NCI-H774 (cell line): ENCODE results near the gene EFNA3.

ENCODE experiments used
- DNase-seq: peaks from one replicate; lab custom pipeline; 2025; lab: John Stamatoyannopoulos, UW

Gene EFNA3

DNA sequence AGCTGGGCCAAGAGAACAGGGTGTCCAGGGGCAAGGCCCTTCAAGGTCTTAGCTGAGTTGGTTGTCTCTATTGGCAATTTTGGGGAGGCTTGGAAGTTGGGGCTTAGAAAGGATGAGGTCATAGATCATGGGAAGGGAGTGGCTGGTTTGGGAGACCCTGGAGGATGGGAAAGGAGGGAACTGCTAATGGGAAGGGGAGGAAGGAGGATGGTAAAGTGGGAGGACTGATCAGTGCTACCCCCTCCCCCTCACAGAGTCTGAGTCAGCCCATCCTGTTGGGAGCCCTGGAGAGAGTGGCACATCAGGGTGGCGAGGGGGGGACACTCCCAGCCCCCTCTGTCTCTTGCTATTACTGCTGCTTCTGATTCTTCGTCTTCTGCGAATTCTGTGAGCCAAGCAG lies 10.0 kb upstream of the EFNA3 start:
- DNase-seq = no peak

DNA sequence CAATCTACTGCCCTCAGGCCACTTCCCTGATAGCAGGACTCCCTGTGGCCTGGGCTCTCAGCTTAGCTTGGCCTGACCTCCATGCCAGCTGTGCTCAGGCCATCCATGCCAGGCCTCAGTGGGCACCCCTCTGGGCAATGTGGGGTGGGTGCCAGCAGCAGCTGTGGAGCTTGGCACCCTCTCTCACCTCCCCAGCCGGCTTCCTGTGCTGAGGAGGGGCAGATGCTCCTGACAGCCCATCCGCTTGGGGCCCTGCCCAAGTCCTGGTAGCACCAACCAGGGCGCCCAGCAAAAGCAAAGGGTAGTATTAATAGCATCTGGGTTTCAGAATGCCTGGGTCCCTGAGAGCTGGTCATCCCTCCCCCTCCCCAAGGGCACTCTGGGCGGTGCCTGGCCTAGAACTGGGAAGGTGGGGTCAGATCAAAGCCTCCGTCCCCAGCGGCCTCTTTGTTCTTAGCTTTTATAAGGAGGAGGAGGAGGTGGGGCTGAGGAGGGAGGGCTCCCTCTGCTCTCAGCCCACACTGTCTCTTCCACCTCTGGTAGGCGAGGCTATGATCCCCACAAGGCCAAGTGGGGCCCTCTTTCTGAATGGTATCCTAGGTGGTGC lies 9.0 kb upstream of the EFNA3 start:
- no peak for DNase-seq

DNA sequence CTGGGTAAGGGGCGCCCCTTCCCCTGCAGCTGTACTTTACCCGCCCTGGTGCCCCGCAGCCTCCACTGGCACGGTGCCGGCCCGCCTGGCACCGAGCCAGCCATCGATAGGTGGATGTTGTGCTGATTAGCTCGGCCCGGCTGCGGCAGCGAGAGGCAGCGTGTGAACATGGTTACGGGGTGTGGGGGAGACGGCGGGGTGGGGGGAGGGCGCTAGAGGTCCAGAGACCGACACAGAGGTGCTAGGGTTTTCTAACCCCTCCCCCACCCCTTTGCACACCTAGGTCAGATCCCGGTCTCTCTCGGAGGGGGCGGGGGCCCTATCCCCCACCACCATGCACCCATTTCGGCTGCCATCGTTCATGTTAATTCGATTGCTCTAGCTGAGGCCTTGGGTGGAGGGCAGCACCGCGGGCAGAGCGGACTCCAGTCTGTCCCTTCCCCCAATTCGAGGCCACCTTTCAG lies 8.4 kb upstream of the EFNA3 start:
- DNase-seq = no peak

DNA sequence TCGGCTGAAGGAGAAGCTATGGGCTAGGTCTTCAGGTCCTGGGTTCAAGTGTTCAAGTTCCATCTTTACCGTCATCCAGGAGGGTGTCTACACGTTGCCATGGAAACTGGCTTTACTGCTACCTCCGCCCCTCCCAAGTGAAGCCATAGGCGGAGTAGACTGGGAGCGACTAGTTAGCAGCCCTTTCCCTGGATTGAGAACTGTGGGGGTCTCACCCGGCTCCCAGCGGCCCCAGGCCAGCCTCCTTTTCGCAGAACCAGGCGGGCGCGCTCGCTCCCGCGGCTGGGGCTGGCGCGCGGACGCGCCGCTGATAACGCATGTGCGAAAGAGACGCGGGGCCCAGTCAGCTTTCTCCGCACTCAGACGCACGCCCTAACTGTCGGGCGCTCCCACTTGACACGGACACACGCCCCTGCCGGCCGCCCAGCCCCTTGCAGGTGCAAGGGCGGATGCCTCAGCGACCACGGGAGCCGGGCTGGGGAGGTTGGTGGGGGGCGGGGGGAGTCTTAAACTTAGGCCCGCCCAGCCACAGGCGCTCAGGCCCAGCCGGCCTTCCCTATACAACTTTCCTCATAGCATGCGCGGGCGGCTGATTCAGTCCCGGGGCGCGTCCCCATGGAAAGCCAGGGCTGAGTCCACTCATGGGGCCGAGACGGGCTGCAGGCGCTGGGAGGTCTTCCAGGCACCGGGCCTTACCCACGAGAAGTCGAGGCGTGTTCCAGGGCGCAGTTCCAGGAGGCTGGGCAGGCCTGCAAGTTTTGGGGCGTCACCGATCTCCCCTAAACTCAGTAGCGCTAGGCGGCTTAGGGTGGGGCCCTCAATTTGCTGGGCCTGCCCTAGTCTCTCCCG lies 7.7 kb upstream of the EFNA3 start:
- peak; percentile 77 for DNase-seq

DNA sequence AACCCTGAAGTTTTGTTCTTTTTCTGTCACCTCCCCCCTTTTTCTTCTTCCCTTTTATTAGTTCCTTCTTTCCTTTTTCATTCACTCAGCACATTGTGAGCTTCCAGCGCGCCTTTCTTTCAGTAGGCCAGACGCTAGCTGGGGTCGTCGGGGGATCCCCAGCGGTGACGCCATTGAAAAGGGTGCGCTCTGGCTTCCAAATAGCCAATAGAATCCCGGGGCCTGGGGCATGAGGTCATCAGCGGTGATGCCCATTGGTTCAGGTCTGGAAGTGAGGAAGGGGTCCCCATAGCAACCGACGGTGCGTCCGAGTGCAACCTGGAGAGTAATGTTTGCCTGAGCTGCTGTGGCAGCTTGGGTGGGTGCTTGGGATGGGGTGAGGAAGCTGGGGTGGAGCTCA lies 6.9 kb upstream of the EFNA3 start:
- DNase-seq = no peak

DNA sequence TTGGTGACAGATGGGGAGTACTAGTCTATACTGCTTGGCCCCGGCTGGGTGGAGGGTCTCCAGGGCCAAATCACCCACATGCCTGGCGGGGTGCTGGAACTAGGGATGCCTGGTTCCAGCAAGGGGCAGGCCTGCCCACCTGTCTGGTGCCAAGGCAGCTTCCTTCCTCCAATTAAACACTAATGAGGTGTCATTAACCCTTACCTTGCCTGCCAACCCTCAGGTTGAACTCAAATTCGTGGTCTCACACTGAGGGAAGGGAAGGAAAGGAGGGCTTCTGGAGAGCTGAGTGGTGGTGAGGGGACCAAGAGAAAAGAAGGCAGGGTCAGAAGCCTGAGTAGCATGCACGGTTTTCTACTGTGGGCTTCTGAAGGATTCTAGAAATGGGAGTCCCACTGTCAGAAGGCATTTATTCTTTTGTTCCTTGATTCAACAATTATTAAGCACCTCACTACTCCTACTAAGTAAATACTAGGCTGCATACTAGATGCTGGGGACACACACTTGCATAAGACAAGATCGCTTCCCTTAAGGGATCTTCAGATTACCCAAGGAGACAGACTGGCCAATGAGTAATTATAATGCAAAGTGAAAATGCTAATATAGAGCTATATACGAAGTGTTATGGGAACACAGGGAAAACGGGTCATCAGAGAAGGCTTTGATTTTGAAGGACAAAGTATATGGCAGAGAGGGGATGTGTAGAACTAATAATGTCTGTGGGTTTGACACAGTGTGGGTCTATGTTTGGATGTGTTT lies 5.9 kb upstream of the EFNA3 start:
- DNase-seq = no peak

DNA sequence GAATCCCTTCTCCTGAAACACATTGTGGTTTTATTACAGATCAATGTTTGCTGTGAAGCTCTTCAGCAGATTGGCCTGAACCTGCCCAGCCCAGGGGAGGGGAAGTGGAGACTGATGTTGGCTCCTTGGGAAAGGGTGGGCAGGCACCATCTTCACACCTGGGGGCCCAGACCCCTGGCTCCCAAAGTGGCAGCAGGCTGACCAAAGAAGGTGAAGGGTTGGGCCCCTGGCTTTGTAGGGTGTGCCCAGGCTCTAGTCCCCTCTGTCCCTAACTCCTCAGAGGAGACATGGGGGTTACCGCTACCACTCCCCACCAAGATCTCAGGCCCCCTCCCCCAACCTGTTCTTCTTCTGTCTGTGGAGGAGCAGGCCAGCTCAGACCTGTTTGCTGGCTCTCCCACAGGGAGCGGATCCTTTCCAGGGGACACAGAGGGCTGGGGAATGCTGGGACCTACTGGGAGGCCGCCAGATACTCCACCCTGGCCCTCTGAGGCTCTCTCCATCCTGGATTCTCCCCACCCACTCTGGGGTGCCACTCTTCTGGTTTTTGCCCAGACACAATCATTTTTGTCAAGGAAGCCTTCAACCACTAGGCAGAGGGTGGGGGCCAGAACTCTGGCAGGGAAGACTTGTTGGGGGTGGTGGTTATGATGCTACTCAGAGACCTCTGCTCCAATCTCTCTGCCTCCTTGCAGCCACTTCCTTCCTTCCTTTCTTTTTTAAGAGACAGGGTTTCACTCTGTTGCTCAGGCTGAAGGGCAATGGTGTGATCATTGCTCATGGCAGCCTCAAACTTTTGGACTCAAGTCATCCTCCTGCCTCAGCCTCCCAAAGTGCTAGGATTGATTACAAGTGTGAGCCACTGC lies 5.0 kb upstream of the EFNA3 start:
- DNase-seq = no peak

DNA sequence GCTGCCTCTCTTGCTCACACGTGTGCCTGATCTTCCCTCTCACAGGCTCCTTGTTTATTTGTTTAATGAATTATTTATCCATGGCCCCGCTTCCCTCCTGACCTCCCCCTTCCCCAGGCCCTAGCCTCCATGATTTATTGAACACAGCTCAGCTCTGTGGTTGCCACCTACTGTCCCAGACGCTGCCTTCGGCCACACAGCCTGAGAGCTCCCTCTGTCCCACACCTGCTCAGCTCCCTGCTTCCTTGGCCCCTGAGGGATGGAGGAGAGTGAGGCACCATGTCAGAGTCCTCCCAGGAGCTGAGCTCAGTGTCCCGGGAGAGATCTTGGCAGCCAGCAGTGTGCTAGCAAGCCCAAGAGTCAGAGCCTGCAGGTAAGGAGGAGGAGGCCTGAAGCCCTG lies 3.1 kb upstream of the EFNA3 start:
- DNase-seq = no peak

DNA sequence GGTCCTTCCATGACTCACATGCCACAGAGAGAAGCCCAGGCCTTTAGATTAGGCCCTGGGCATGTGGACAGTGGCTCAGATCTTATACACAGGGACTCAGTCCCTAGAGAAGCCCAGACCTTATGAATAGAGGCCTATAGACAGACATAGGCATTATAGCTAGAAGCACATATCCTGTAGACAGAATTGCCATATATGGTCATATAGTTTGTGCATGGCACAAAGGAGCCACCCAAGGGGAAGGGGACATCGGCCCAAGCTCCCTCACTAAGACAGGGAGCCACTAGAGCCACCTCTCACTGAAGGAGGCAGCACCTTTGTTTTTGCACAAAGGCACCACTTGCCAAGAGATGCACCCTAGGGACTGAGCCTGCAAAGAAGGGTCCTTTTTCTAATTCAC lies 2.3 kb upstream of the EFNA3 start:
- no peak for DNase-seq

DNA sequence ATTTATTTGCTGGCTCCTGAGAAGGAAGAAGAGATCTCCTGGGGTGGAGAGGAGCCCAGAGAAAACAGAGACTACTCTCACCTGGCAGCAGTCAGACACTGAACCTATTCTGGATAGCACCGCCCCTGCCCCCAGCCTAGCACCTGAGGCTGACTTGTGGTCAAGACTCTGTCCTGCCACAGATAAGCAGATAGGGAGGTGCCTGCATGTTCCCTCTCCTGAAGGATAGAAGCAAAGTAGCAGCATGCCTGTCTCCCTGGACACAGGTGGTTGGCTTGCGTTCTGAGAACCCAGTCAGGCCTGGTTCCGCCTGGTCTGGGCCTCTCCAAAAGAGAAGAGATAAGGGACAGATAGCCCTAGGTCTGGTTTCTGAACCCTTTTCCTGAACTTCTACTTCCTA lies 1.3 kb upstream of the EFNA3 start:
- no peak for DNase-seq

DNA sequence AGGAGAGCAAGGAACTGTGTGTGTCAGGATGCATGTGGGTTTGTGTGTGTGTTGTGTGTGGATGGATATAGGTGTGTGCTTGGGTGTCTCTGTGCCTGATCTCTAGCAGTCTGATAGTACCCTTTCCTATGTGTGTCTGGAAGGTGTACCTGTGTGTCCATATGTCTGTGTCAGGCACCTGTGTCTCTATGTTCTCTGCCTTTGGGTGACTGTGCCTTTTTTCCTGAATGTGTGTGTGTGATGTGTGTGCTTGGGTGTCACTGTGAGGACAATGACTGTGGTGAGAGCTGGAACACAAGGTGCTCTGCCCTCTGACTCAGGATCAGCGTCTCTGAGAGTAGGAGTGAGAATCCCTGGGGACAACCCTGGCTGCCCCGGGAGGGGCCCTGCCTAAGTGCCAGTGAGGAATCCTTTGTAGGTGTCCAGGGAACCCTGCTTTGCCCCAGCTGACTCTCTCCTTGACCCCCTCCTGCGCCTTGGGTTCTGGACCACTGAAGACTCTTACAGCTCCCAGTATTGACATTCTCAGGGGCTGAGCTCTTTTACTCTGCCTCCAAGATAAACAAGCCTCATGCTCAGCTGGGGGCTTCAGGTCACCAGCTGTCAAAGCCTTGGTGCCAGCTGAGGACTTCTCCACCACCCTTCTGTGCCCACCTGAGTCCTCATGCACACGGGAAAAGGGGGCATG lies 735 bp upstream of the EFNA3 start:
- no peak for DNase-seq

DNA sequence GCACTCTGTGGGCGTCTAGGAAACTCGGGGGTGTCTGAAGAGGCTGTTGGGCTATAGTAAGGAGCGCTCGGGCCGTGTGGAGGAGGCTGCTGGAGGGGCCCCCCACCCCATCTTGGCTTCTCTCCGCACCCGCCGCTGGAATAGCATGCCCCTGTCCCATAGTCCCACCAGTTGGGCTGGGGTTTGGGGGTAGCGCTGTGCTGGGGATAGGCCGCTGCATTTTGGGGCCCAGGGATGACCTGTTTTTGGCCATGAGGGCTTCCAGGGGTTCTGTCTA lies 511 bp downstream of the EFNA3 start:
- DNase-seq = no peak

DNA sequence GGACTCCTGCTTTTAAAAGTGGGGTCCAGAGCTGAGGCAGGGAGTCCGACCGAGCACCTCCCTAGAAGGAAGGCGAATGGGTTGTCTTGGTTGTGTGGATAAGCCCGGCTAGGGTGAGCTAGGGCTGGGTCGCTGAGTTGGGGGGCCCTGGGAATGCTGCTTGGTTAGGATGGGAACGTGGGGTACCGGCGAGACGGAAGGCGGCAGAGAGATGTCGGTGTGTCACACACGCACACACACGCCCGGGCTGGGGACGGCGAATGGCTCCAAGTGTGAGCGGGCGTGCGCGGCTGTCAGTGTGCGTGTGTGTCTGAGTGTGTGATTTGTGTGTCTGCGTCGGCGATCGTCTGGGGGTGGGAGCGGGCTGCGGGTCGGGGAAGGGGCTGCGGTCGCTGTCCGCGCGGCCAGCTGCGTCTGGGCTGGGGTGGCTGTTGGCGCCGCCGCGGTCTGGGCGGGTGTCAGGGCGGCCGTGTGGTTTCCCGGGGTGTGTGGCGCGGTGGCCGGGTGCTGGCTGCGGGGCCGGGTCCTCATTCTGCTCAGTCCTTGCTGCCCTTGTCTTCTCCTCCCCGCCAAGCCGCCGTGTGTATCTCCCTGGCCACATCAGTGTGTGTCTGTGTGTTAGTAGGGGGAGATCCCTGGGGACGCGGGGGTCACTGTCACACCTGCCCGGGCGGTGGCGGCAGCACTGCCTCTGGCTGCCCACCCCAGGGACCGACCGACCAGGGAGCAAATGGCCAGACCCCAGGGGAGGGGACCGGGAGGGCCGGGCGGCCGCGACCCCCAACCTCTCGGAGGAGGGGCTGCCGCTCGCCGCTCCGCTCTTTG lies 1.1 kb downstream of the EFNA3 start:
- no peak for DNase-seq

DNA sequence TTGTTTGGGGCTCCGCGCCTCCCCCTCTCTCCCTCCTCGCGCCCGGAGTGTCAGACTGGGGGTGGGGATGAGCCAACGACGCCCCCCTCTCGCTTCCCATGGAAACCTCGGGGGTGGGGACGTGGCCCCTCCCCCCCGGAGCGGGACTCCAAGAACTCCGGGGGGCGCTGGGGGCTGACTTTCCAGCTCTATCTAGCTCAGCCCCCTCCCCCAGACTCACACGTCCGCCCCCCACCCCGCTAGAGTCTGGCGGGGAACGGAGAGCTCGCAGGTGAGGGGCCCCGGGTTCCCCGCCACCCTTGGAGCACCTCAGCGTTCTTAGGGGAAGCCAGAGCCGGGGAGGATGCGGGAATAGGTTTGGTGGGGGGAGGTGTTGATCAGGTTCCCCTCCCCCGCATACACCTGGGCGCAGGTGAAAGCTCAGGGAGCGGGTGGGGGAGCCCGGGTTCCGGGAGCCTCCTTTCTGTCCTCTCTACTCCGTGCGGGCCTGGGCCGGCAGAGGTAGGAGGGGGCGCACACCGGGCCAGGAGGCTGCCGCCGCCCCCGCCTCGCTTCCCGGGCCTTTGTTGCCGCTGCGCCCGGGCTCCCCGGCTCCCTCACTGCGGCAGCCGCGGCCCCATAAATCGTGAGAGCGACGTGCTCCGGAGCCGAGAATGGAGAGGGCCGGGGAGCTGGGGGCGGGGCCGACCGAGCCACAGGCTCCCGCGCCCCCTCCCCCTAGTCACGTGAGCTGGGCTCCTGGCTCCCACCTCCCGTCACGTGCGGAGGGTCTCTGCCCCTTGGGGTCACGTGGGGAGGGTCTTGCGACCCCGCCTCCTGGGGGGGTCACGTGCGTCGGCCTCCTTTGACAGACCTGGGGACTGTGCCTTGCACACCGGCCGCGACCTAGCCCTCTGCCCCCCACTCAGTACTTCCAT lies 1.9 kb downstream of the EFNA3 start:
- no peak for DNase-seq

DNA sequence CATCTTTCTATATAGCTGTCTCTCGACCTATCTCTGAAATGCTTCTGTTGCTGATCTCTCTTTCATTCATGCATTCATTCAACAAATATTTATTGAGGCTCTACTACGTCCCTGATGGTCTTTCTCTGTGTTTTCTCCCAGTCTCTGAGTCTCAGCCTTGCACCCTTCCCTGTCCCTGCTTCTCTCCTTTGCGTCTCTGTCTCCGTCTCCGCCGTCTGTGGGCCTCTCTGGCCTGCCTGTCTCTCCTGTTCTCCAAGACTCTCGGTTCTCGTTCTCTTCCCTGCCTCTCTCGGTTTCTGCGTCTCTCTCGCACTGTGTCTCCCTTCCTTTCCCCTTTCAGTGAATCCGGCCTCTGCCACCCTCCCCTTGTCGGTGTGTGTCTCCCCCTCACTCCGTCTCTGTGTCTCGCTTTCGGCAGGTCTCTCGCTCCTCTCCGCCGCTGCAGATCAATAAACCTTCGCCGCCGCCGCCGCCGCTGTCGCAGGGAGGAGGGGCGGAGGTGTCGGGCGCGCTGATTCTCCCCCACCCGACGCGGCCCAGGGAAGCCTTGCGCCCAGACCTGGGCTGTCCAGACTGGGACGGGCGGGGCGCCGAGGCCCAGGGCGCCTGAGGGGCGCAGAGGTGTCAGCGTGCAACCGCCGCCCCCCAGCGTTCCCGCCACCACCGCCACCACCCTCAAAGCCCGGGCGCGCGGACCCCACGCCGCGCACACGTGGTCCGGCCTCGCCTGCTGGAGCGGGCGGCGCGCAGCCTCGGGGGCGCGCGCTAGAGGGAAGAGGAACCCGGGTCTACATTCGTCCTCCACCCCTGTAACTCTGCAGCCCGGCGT lies 3.0 kb downstream of the EFNA3 start:
- DNase-seq = no peak

DNA sequence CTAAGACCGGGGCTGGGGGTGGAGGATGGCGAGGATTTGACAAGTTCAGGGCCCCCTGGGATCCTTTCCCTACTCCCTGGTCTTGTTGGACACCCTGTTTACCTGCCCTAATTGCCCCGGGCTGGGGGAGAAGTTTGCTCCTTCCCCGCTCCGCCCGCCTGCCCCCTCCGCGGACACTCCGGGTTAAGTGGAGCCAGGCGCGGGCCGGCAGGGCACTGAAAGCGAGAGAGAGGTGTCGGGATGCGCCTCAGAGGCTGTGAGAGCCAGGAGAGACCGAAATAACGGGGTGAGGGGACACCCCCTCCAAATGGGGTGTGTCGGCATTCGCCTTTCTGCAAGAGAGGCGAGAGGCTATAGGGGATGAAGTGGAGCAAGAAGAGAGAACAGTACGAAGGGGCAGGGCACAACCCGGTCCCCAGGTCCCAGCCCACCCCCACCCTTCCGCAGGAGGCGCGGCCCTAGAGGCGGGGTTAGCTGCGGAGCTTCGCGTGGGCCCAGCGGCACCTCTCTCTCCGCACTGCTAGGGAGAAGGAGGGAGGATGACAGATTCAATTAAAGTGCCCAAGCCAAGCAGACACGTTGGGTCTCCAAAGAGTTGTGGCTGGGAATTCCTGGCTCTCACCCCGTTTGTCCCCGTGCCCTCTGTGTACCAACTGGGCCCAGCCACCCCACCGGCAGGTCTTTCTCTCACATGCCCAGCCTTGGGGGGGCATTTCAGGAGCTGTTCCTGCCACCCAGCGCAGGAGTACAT lies 3.8 kb downstream of the EFNA3 start:
- DNase-seq = no peak

DNA sequence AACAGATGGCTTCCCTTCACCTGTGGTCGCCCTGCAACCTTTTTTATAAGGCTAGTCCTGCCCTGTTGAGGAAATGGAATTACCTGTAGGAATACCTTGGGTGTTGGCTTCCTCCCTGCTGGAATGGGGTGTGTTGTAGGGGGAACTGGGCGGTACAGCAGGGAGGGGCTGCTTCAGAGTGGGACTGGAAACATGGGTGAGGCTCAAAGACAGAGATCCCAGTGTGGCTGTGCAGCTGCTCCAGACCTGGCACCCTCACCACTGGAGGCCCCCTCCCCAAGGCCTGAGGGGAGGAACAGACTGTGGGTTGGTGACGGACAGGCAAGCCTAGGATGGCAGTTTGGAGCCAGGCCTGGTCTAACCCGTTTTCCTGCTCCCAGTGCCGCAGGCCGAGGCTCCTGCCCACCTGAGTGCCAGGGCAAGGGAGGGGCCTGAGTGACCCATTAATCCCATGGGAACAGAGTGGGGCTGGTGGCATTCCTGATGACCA lies 4.5 kb downstream of the EFNA3 start:
- DNase-seq = no peak
